B cell (primary cell): ENCODE results near the gene ADORA2B. TPM values are rescaled to one million over a fixed set of nuclear protein-coding genes. Genes with fewer than 3 reads are reported as not detected.
A peak's percentile ranks its signal among the peaks of the same experiment; 100 is the strongest.

ENCODE experiments used
- ATAC-seq: fragments of 200-7000 bp; cut with Tn5 transposase; one replicate; pipeline ENCODE4 v1.10.0; 2021; ENCODE audit warnings: low read depth, mild to moderate bottlenecking, moderate number of reproducible peaks, moderate library complexity
- CTCF ChIA-PET: fragments of 350-600 bp; sonication (Branson Sonifier 250); formaldehyde crosslinking; loops from one replicate; lab custom pipeline; 2021; ENCODE audit warnings: antibody characterized with exemption, inconsistent platforms; lab: Charles Lee
- POLR2A ChIA-PET: fragments of 350-600 bp; sonication (Branson Sonifier 250); formaldehyde crosslinking; loops from one replicate; lab custom pipeline; 2021; ENCODE audit warnings: antibody characterized with exemption; lab: Charles Lee
- DNase-seq: peaks from one replicate; pipeline ENCODE4 v3.0.0; 2013
- H2AFZ ChIP-seq: 2 replicates; pipeline ENCODE4 v1.6.1; 2012; ENCODE audit warnings: mild to moderate bottlenecking, low read depth, low read length; ENCODE audit not compliant: insufficient read depth, poor library complexity, severe bottlenecking
- H3K27ac ChIP-seq, 2 donors: 1 replicate in 1 of 2; 2 replicates in 1 of 2; pipeline ENCODE4 v1.5.1; 2012 to 2013; ENCODE audit warnings: low read length in 2 of 2, mild to moderate bottlenecking in 2 of 2, moderate library complexity in 1 of 2
- H3K27me3 ChIP-seq, 4 experiments: fragments of 200-600 bp in 1 of 4; sonication (generic) in 1 of 4; replicated peaks in 1 of 4; 1 replicate in 2 of 4; 2 replicates in 2 of 4; pipeline versions ENCODE4 v1.6.1 to v1.7.0; 2013 to 2016; ENCODE audit warnings: low read length in 3 of 4, mild to moderate bottlenecking in 2 of 4, mixed read lengths in 1 of 4, moderate library complexity in 1 of 4; ENCODE audit not compliant: insufficient read depth in 4 of 4, control insufficient read depth in 3 of 4; ENCODE audit errors: control extremely low read depth in 1 of 4
- H3K36me3 ChIP-seq, 2 experiments: replicated peaks in 1 of 2; 1 replicate in 1 of 2; 2 replicates in 1 of 2; pipeline versions ENCODE4 v1.6.1 to v1.7.1; 2013; ENCODE audit warnings: low read length in 1 of 2; ENCODE audit not compliant: insufficient read depth in 2 of 2, control insufficient read depth in 1 of 2; ENCODE audit errors: control extremely low read depth in 1 of 2, extremely low read depth in 1 of 2
- H3K4me1 ChIP-seq, 2 donors: fragments of 200-600 bp in 1 of 2; sonication (generic) in 1 of 2; 1 replicate in 1 of 2; 2 replicates in 1 of 2; pipeline versions ENCODE4 v1.5.1 to v1.6.1; 2013 to 2017; ENCODE audit warnings: low read length in 2 of 2; ENCODE audit not compliant: control insufficient read depth in 2 of 2, insufficient read depth in 2 of 2
- H3K4me2 ChIP-seq: replicated peaks from 2 replicates; pipeline ENCODE3; 2012; ENCODE audit warnings: mild to moderate bottlenecking, low read depth, low read length; ENCODE audit not compliant: poor library complexity, severe bottlenecking
- H3K4me3 ChIP-seq, 5 experiments: fragments of 200-600 bp in 1 of 5; sonication (generic) in 1 of 5; 1 replicate in 3 of 5; 2 replicates in 2 of 5; pipeline versions ENCODE4 v1.5.1 to v1.7.0; 2011 to 2016; ENCODE audit warnings: low read length in 4 of 5, mild to moderate bottlenecking in 4 of 5, low read depth in 2 of 5, control low read depth in 1 of 5, moderate library complexity in 1 of 5; ENCODE audit not compliant: insufficient read depth in 1 of 5; ENCODE audit errors: control extremely low read depth in 1 of 5, extremely low read depth in 1 of 5
- H3K79me2 ChIP-seq: fragments of 200-600 bp; sonication (generic); one replicate; pipeline ENCODE4 v1.6.0; 2016; ENCODE audit warnings: low read length; ENCODE audit not compliant: control insufficient read depth, insufficient read depth
- H3K9ac ChIP-seq: fragments of 200-600 bp; sonication (generic); 2 replicates; pipeline ENCODE4 v1.6.1; 2017; ENCODE audit warnings: mild to moderate bottlenecking, low read length, moderate library complexity
- H3K9me3 ChIP-seq, 3 donors: one replicate each; pipeline versions ENCODE4 v1.6.1 to v1.7.1; 2013; ENCODE audit warnings: low read length in 2 of 3; ENCODE audit not compliant: control insufficient read depth in 2 of 3, insufficient read depth in 1 of 3; ENCODE audit errors: control extremely low read depth in 1 of 3
- H4K20me1 ChIP-seq: 2 replicates; pipeline ENCODE4 v1.6.0; 2012; ENCODE audit warnings: mild to moderate bottlenecking, low read length; ENCODE audit not compliant: insufficient read depth, control insufficient read depth, poor library complexity, severe bottlenecking
- H3K27ac Mint-ChIP-seq: one replicate; pipeline ENCODE4 v1.8.0; 2021; ENCODE audit warnings: mixed read lengths
- H3K27me3 Mint-ChIP-seq: one replicate; pipeline ENCODE4 v1.8.0; 2021; ENCODE audit warnings: mixed read lengths
- H3K4me1 Mint-ChIP-seq: one replicate; pipeline ENCODE4 v1.8.0; 2021; ENCODE audit warnings: mixed read lengths
- H3K4me3 Mint-ChIP-seq: one replicate; pipeline ENCODE4 v1.8.0; 2021; ENCODE audit warnings: mixed read lengths
- H3K9me3 Mint-ChIP-seq: one replicate; pipeline ENCODE4 v1.8.0; 2022; ENCODE audit warnings: mixed read lengths; ENCODE audit not compliant: insufficient read depth
- EZH2 ChIP-seq: IDR thresholded peaks from 2 replicates; pipeline ENCODE4 v1.6.1; 2012; ENCODE audit warnings: borderline replicate concordance, low read depth, mild to moderate bottlenecking, moderate library complexity, low read length; ENCODE audit not compliant: insufficient read depth, poor library complexity, severe bottlenecking
- WGBS: methylation state at CpG from one replicate; pipeline ENCODE4 v1.1.5; 2013; ENCODE audit warnings: missing lambda C conversion rate; ENCODE audit not compliant: insufficient coverage; 5-methylcytosine and 5-hydroxymethylcytosine counted together
- intact Hi-C: fragments of 100-400 bp; cut with micrococcal nuclease; formaldehyde crosslinking; loops from one replicate; pipeline ENCODE4 v1.10.0; 2022
- polyA plus RNA-seq: library from polyadenylated mRNA; depleted of rRNA; stranded (reverse); fragments of >200 nt; gene quantifications from 2 replicates; pipeline ENCODE4 v1.2.3, GENCODE V29; 2012
- total RNA-seq, 2 donors: library from RNA; stranded (reverse); fragments of 120-200 nt in 1 of 2; gene quantifications; 1 replicate in 1 of 2; 2 replicates in 1 of 2; pipeline versions ENCODE4 v1.2.3 to v1.2.4, GENCODE V29; 2013 to 2022
- TF ChIP-seq, protein P1 (sequence below): fragments of 200-600 bp; IDR thresholded peaks from one replicate; pipeline ENCODE4 v1.8.0; 2022; ENCODE audit warnings: antibody characterized with exemption, mild to moderate bottlenecking

The ADORA2B gene
- total and polyA plus RNA-seq, 2 donors (not counting 1 experiment from before 2014, with no cell fraction given), result not detected

DNA sequence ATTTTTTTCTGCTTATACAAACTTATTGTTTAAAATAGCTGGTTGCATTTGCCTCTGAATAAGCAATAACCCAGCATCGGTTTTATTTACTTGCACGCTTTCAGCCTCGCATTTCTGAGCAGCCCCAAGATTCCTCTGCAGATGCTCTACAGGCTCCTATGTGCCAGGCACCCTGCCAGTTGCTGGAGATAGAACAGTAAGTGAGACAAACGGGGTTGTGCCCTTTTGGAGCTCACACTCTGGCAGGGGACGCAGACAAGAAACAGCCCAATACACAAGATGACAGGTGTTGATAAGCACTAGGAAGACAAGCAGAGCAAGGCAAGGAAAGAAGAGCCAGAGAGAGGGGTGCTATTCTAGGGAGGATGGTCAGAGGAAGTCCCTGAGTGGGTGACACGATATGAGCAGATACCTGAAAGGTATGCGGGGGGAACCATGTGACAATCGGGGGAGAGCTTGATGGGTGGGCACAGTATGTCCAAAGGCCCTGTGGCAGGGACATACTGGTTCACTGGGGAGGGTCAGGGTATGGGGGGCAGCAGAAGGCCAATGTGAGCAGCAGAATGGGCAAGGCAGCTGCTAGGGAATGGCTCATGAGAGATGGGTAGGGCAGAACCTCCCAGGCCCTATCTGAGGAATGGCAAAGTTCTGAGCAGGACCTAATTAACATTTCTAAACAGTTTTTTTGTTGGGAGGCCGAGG is 18.7 kb upstream of the ADORA2B start:
- no peak overlapping the region for H3K4me3 Mint-ChIP-seq
- CTCF ChIA-PET, result no interaction called here

DNA sequence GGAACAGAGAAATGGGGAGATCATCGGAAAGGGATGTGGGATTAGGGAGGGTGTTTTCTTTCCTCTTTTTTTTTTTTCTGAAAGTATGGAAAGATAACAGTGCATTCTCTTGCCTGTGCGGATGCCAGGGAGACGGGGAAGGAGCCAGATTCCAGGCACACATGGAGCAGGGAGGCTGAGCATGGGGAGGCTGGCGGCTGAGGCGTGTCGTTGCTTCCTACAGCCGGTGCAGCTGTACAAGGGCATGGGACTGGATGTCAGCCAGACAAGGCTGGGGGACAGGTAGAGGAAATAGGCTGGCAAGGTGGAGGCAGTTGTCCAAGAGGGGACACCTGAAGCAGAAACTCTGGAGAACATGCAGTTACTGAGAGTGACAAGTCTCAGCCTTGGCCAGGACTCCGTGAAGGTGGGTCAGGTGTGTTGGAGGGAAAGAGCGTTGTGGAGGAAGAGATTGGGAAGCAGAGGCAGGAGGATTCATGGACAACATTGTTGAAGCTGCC is 16.6 kb upstream of the ADORA2B start:
- POLR2A ChIA-PET, result no interaction called here
- peaks cover 9% of the 10 kb centered on the region for H3K4me1 Mint-ChIP-seq
- no peak for DNase-seq
- no peak for ATAC-seq
- peak overlapping the region; percentile 43 for H3K4me2 ChIP-seq
- H3K4me3 ChIP-seq, result no peak overlapping the region
- intact Hi-C loops, result no loop called here
- no peak for TF ChIP-seq EZH2
- TF ChIP-seq, protein P1, sequence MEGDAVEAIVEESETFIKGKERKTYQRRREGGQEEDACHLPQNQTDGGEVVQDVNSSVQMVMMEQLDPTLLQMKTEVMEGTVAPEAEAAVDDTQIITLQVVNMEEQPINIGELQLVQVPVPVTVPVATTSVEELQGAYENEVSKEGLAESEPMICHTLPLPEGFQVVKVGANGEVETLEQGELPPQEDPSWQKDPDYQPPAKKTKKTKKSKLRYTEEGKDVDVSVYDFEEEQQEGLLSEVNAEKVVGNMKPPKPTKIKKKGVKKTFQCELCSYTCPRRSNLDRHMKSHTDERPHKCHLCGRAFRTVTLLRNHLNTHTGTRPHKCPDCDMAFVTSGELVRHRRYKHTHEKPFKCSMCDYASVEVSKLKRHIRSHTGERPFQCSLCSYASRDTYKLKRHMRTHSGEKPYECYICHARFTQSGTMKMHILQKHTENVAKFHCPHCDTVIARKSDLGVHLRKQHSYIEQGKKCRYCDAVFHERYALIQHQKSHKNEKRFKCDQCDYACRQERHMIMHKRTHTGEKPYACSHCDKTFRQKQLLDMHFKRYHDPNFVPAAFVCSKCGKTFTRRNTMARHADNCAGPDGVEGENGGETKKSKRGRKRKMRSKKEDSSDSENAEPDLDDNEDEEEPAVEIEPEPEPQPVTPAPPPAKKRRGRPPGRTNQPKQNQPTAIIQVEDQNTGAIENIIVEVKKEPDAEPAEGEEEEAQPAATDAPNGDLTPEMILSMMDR, result no peak
- H3K36me3 ChIP-seq, result no peaks in the 10 kb centered on the region
- no peak overlapping the region for H3K9ac ChIP-seq
- no peaks in the 10 kb centered on the region for H4K20me1 ChIP-seq
- 27% methylated on average over 9 of the region's 9 CpGs for WGBS
- CTCF ChIA-PET, result no interaction called here
- no peak overlapping the region for H3K27ac Mint-ChIP-seq
- H3K9me3 Mint-ChIP-seq, result no peaks in the 10 kb centered on the region
- H3K27ac ChIP-seq, result no peak overlapping the region
- peaks cover 22% of the 10 kb centered on the region for H3K27me3 Mint-ChIP-seq
- H3K79me2 ChIP-seq, result no peaks in the 10 kb centered on the region
- no peak overlapping the region for H3K4me3 Mint-ChIP-seq
- H3K4me1 ChIP-seq, result peaks cover 6 to 7% of the 10 kb centered on the region in 2 donors
- H2AFZ ChIP-seq, result peak overlapping the region; percentile 49
- H3K9me3 ChIP-seq, result peaks cover 0 to 3% (median 0%) of the 10 kb centered on the region in 3 donors
- peaks cover 0 to 6% (median 0%) of the 10 kb centered on the region in 4 experiments for H3K27me3 ChIP-seq

More for the DNA sequence above, 18.7 kb upstream of the ADORA2B start:
- TF ChIP-seq EZH2, result no peak
- TF ChIP-seq, protein P1, result no peak
- intact Hi-C loops, result no loop called here
- no peak for DNase-seq
- Histone ChIP-seq H3K4me3 (no peak overlapping the region), H3K9me3 (peaks cover 0 to 4% (median 3%) of the 10 kb centered on the region in 3 donors), H3K36me3 (no peaks in the 10 kb centered on the region), H3K79me2 (no peaks in the 10 kb centered on the region), H3K27ac (no peak overlapping the region), H4K20me1 (no peaks in the 10 kb centered on the region), H2AFZ (no peak overlapping the region), H3K27me3 (peaks cover 0 to 9% (median 0%) of the 10 kb centered on the region in 4 experiments), H3K9ac (no peak overlapping the region), H3K4me1 (peaks cover 6 to 7% of the 10 kb centered on the region in 2 donors), H3K4me2 (no peak overlapping the region)
- Mint-ChIP-seq H3K9me3 (no peaks in the 10 kb centered on the region), H3K27ac (no peak overlapping the region), H3K27me3 (peaks cover 25% of the 10 kb centered on the region), H3K4me1 (peaks cover 9% of the 10 kb centered on the region)
- no peak for ATAC-seq
- WGBS, result 82% methylated on average over 8 of the region's 9 CpGs
- POLR2A ChIA-PET, result no interaction called here
